HCT116 (cell line): Measurements from ENCODE around the gene RPL6.

Experiments
- EZH2 ChIP-seq: fragments of 200-600 bp; sonication (generic); IDR thresholded peaks from 2 replicates; pipeline ENCODE4 v1.6.1; 2017; ENCODE audit warnings: antibody characterized with exemption, mixed run types
- POLR2A ChIP-seq: IDR thresholded peaks from 2 replicates; pipeline ENCODE4 v1.7.0; 2011; ENCODE audit warnings: borderline replicate concordance; ENCODE audit not compliant: insufficient read depth, insufficient read length; ENCODE audit errors: extremely low read depth
- ZFX ChIP-seq: fragments of 450-650 bp; IDR thresholded peaks from 2 replicates; pipeline ENCODE4 v1.6.1; 2017
- TF ChIP-seq, protein P1 (sequence below), 3 experiments: fragments of 200-600 bp in 1 of 3; sonication (generic) in 1 of 3; IDR thresholded peaks in 2 of 3; conservative IDR thresholded peaks in 1 of 3; 2 replicates each; pipeline ENCODE4 v1.5.1; 2012 to 2017; ENCODE audit warnings: low read depth in 2 of 3, low read length in 2 of 3, antibody characterized with exemption in 1 of 3, borderline replicate concordance in 1 of 3, control low read depth in 1 of 3, mild to moderate bottlenecking in 1 of 3, mixed read lengths in 1 of 3, mixed run types in 1 of 3, moderate library complexity in 1 of 3; ENCODE audit not compliant: insufficient read depth in 1 of 3
- TF ChIP-seq, protein P2 (sequence below): IDR thresholded peaks from 2 replicates; pipeline ENCODE4 v1.6.1; 2012

DNA sequence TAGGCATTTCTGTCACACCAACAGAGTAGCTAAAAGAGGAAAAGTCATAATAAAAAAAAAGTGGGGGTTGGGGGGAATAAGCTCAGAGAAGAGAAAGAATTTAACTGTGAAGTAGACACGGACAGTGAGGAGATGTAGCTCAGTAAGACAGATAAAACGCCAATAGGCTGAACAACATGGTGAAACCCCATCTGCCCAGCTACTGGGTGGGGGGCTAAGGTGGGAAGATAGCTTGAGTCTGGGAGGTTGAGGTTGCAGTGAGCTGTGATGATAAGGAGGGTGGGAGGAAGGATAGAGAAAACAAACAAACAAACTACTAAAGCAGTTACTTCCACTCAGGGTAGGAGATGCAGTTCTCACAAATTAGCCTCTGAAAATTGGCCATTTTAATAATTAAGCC, 52.2 kb downstream of the RPL6 start:
- TF ChIP-seq POLR2A (no peak), ZFX (no peak), EZH2 (no peak)
- TF ChIP-seq, protein P1, sequence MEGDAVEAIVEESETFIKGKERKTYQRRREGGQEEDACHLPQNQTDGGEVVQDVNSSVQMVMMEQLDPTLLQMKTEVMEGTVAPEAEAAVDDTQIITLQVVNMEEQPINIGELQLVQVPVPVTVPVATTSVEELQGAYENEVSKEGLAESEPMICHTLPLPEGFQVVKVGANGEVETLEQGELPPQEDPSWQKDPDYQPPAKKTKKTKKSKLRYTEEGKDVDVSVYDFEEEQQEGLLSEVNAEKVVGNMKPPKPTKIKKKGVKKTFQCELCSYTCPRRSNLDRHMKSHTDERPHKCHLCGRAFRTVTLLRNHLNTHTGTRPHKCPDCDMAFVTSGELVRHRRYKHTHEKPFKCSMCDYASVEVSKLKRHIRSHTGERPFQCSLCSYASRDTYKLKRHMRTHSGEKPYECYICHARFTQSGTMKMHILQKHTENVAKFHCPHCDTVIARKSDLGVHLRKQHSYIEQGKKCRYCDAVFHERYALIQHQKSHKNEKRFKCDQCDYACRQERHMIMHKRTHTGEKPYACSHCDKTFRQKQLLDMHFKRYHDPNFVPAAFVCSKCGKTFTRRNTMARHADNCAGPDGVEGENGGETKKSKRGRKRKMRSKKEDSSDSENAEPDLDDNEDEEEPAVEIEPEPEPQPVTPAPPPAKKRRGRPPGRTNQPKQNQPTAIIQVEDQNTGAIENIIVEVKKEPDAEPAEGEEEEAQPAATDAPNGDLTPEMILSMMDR (IDR thresholded peaks at IDR 0.05 in 2 of 3, conservative IDR thresholded peaks at IDR 0.05 in 1 of 3; ENCODE audit: borderline replicate concordance in 1 of 3, insufficient read depth in 1 of 3, low read depth in 2 of 3, low read length in 2 of 3): no peak
- TF ChIP-seq, protein P2, sequence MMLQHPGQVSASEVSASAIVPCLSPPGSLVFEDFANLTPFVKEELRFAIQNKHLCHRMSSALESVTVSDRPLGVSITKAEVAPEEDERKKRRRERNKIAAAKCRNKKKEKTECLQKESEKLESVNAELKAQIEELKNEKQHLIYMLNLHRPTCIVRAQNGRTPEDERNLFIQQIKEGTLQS: no peak
